DND-41 (cell line): ENCODE measurements around the gene MRPL27.

Experiments used
- ATAC-seq: fragments of 200-7000 bp; cut with Tn5 transposase; 3 replicates; pipeline ENCODE4 v1.9.1; 2021; ENCODE audit warnings: low read depth; ENCODE audit not compliant: insufficient read depth
- DNase-seq: peaks from one replicate; pipeline ENCODE4 v3.0.0-alpha.2; 2020
- H2AFZ ChIP-seq: 2 replicates; pipeline ENCODE4 v1.6.0; 2012; ENCODE audit warnings: low read depth, low read length
- H3K27ac ChIP-seq: 2 replicates; pipeline ENCODE4 v1.5.1; 2012; ENCODE audit warnings: low read length, inconsistent platforms
- H3K27me3 ChIP-seq: fragments of 200-600 bp; sonication (generic); 2 replicates; pipeline ENCODE4 v1.6.0; 2012; ENCODE audit warnings: low read length, mild to moderate bottlenecking, inconsistent platforms; ENCODE audit not compliant: insufficient read depth, poor library complexity
- H3K36me3 ChIP-seq: 2 replicates; pipeline ENCODE4 v1.5.1; 2012; ENCODE audit warnings: low read length, inconsistent platforms; ENCODE audit not compliant: insufficient read depth
- H3K4me1 ChIP-seq: 2 replicates; pipeline ENCODE4 v1.5.1; 2012; ENCODE audit warnings: mild to moderate bottlenecking, low read length; ENCODE audit not compliant: insufficient read depth
- H3K4me2 ChIP-seq: 2 replicates; pipeline ENCODE4 v1.6.0; 2012; ENCODE audit warnings: mild to moderate bottlenecking, moderate library complexity, low read length, inconsistent platforms; ENCODE audit not compliant: insufficient read depth
- H3K4me3 ChIP-seq, 2 experiments: fragments of 200-600 bp in 1 of 2; shearing (Covaris generic) in 1 of 2; 2 replicates each; pipeline ENCODE4 v1.5.1; 2012 to 2016; ENCODE audit warnings: inconsistent platforms in 2 of 2, low read length in 2 of 2, mild to moderate bottlenecking in 2 of 2, low read depth in 1 of 2, moderate library complexity in 1 of 2
- H3K79me2 ChIP-seq: 2 replicates; pipeline ENCODE4 v1.6.0; 2012; ENCODE audit warnings: low read length, inconsistent platforms; ENCODE audit not compliant: insufficient read depth
- H3K9ac ChIP-seq: 2 replicates; pipeline ENCODE4 v1.6.0; 2012; ENCODE audit warnings: low read depth, mild to moderate bottlenecking, inconsistent platforms, low read length, moderate library complexity
- H3K9me3 ChIP-seq: 2 replicates; pipeline ENCODE4 v1.5.1; 2012; ENCODE audit warnings: low read length, moderate library complexity, mild to moderate bottlenecking, inconsistent platforms; ENCODE audit not compliant: insufficient read depth, severe bottlenecking
- H4K20me1 ChIP-seq: 2 replicates; pipeline ENCODE4 v1.6.0; 2012; ENCODE audit warnings: low read length; ENCODE audit not compliant: insufficient read depth
- CTCF ChIP-seq: IDR thresholded peaks from 2 replicates; pipeline ENCODE4 v1.5.1; 2012; ENCODE audit warnings: borderline replicate concordance, low read length, moderate library complexity, mild to moderate bottlenecking; ENCODE audit not compliant: poor library complexity, severe bottlenecking; ENCODE audit errors: extremely low read depth
- EZH2 ChIP-seq: IDR thresholded peaks from 3 replicates; pipeline ENCODE4 v1.6.1; 2012; ENCODE audit warnings: borderline replicate concordance, low read depth, mild to moderate bottlenecking, moderate library complexity, low read length, inconsistent platforms; ENCODE audit not compliant: severe bottlenecking

Gene MRPL27

GRCh38 chr17:50361561-50362480 is 11.2 kb downstream of the MRPL27 start:
- H3K4me3 ChIP-seq: no peak overlapping the region
- H2AFZ ChIP-seq: no peak overlapping the region
- peak; percentile 84 for ATAC-seq
- H3K9me3 ChIP-seq: no peaks in the 10 kb centered on the region
- no peaks in the 10 kb centered on the region for H3K79me2 ChIP-seq
- peak; percentile 69 for DNase-seq
- no peaks in the 10 kb centered on the region for H3K4me1 ChIP-seq
- peaks cover 33% of the 10 kb centered on the region for H4K20me1 ChIP-seq
- no peaks in the 10 kb centered on the region for H3K27me3 ChIP-seq
- TF ChIP-seq CTCF (peak; percentile 95), EZH2 (no peak)
- H3K36me3 ChIP-seq: peaks cover 63% of the 10 kb centered on the region
- H3K27ac ChIP-seq: peak overlapping the region; percentile 12; the same call in 1 of the 2 replicates
- H3K9ac ChIP-seq: no peak overlapping the region
- no peak overlapping the region for H3K4me2 ChIP-seq

- Histone ChIP-seq H3K4me1 (no peaks in the 10 kb centered on the region), H2AFZ (no peak overlapping the region), H3K9ac (no peak overlapping the region), H3K79me2 (no peaks in the 10 kb centered on the region), H3K9me3 (no peaks in the 10 kb centered on the region), H3K27ac (peak overlapping the region; percentile 42; the same call in 1 of the 2 replicates), H3K27me3 (no peaks in the 10 kb centered on the region), H4K20me1 (peaks cover 31% of the 10 kb centered on the region), H3K36me3 (peaks cover 63% of the 10 kb centered on the region), H3K4me3 (no peak overlapping the region), H3K4me2 (no peak overlapping the region)
- DNase-seq (peak; percentile 41), ATAC-seq (peak; percentile 48; the same call in 2 of the 3 replicates)
- TF ChIP-seq CTCF (no peak), EZH2 (no peak)
Measured at GRCh38 chr17:50360486-50361115, 12.4 kb downstream of the MRPL27 start.

GRCh38 chr17:50359998-50360461 is 13.0 kb downstream of the MRPL27 start:
- H3K4me1 ChIP-seq: no peaks in the 10 kb centered on the region
- DNase-seq (no peak), ATAC-seq (no peak)
- H3K9ac ChIP-seq: no peak overlapping the region
- no peaks in the 10 kb centered on the region for H3K79me2 ChIP-seq
- no peak for TF ChIP-seq CTCF
- TF ChIP-seq EZH2: no peak
- no peak overlapping the region for H3K4me3 ChIP-seq
- no peak overlapping the region for H3K4me2 ChIP-seq
- H3K27ac ChIP-seq: no peak overlapping the region
- H2AFZ ChIP-seq: no peak overlapping the region
- peaks cover 63% of the 10 kb centered on the region for H3K36me3 ChIP-seq
- H4K20me1 ChIP-seq: peaks cover 32% of the 10 kb centered on the region
- no peaks in the 10 kb centered on the region for H3K9me3 ChIP-seq
- H3K27me3 ChIP-seq: no peaks in the 10 kb centered on the region
